ENCODE results near the gene ANXA4.

- TF ChIP-seq ZNF24 (IDR thresholded peaks at IDR 0.05) (no peak), CTCF (CRISPR knock-in tag; IDR thresholded peaks at IDR 0.05) (no peak), HNRNPL (IDR thresholded peaks at IDR 0.05; ENCODE audit: low read depth, low read length) (no peak), ATF3 (CRISPR knock-in tag; IDR thresholded peaks at IDR 0.05) (no peak), FOSL1 (CRISPR knock-in tag; IDR thresholded peaks at IDR 0.05; ENCODE audit: borderline replicate concordance) (no peak), ARID2 (CRISPR knock-in tag; IDR thresholded peaks at IDR 0.05; ENCODE audit: borderline replicate concordance) (no peak), MAZ (IDR thresholded peaks at IDR 0.05; ENCODE audit: borderline replicate concordance, low read depth, low read length) (no peak), MAZ (CRISPR knock-in tag; IDR thresholded peaks at IDR 0.05; ENCODE audit: low read depth) (no peak), SNAPC5 (CRISPR knock-in tag; IDR thresholded peaks at IDR 0.05; ENCODE audit: borderline replicate concordance) (no peak), POLR2A (IDR thresholded peaks at IDR 0.05; ENCODE audit: insufficient read depth in 1 of 2, low read depth in 2 of 2, low read length in 2 of 2) (no peak), MAX (IDR thresholded peaks at IDR 0.05) (no peak)
These were observed 24.1 kb upstream of the ANXA4 start for GRCh38 chr2:69717861-69718273.

Data from HepG2 (cell line).